Loucy (cell line): Measurements from ENCODE around the gene SMS.

ENCODE experiments used
- H2AFZ ChIP-seq: fragments of 200-600 bp; sonication (generic); 2 replicates; pipeline ENCODE4 v1.6.0; 2016; ENCODE audit warnings: antibody characterized with exemption, mild to moderate bottlenecking, low read length, moderate library complexity
- H3F3A ChIP-seq: fragments of 200-600 bp; 2 replicates; pipeline ENCODE4 v1.6.0; 2016; ENCODE audit warnings: antibody characterized with exemption, low read depth, mild to moderate bottlenecking
- H3K27me3 ChIP-seq: fragments of 200-600 bp; sonication (generic); 2 replicates; pipeline ENCODE4 v1.6.1; 2014; ENCODE audit warnings: low read length, mild to moderate bottlenecking; ENCODE audit not compliant: insufficient read depth, poor library complexity, severe bottlenecking
- H3K36me3 ChIP-seq: fragments of 200-600 bp; sonication (generic); 2 replicates; pipeline ENCODE4 v1.6.1; 2016; ENCODE audit warnings: low read length; ENCODE audit not compliant: insufficient read depth
- H3K4me1 ChIP-seq: fragments of 200-600 bp; sonication (generic); 2 replicates; pipeline ENCODE4 v1.5.1; 2014; ENCODE audit warnings: low read length, mild to moderate bottlenecking; ENCODE audit not compliant: insufficient read depth, poor library complexity, severe bottlenecking
- H3K4me2 ChIP-seq: fragments of 200-600 bp; sonication (generic); 2 replicates; pipeline ENCODE4 v1.6.0; 2014; ENCODE audit warnings: antibody characterized with exemption, low read length, low read depth, mild to moderate bottlenecking; ENCODE audit not compliant: poor library complexity, severe bottlenecking
- H3K4me3 ChIP-seq: fragments of 200-600 bp; sonication (generic); 2 replicates; pipeline ENCODE4 v1.5.1; 2014; ENCODE audit warnings: low read length, mild to moderate bottlenecking, mixed read lengths; ENCODE audit not compliant: poor library complexity, severe bottlenecking
- H3K79me2 ChIP-seq: fragments of 200-600 bp; sonication (generic); 2 replicates; pipeline ENCODE4 v1.6.1; 2014; ENCODE audit warnings: low read length; ENCODE audit not compliant: insufficient read depth
- H3K9ac ChIP-seq: fragments of 200-600 bp; sonication (generic); 2 replicates; pipeline ENCODE4 v1.6.0; 2014; ENCODE audit warnings: mild to moderate bottlenecking, low read depth, low read length, moderate library complexity; ENCODE audit not compliant: poor library complexity, severe bottlenecking
- H3K9me2 ChIP-seq: fragments of 200-600 bp; sonication (generic); replicated peaks from 2 replicates; pipeline ENCODE4 v1.6.1; 2016; ENCODE audit warnings: low read depth, low read length, mixed read lengths
- H3K9me3 ChIP-seq: fragments of 200-600 bp; sonication (generic); 2 replicates; pipeline ENCODE4 v1.6.1; 2014; ENCODE audit warnings: mild to moderate bottlenecking, antibody characterized with exemption, low read length, low read depth; ENCODE audit not compliant: insufficient read depth
- H4K20me1 ChIP-seq: fragments of 200-600 bp; sonication (generic); 2 replicates; pipeline ENCODE4 v1.6.0; 2014; ENCODE audit warnings: antibody characterized with exemption, low read length, mild to moderate bottlenecking; ENCODE audit not compliant: insufficient read depth, poor library complexity, severe bottlenecking
- EZH2phosphoT487 ChIP-seq: fragments of 200-600 bp; IDR thresholded peaks from 2 replicates; pipeline ENCODE4 v1.6.1; 2018; ENCODE audit warnings: antibody characterized with exemption, mild to moderate bottlenecking, moderate library complexity, borderline replicate concordance
- TF ChIP-seq, protein P1 (sequence below): fragments of 200-600 bp; sonication (generic); conservative IDR thresholded peaks from 2 replicates; pipeline ENCODE4 v1.5.1; 2014; ENCODE audit warnings: mild to moderate bottlenecking, antibody characterized with exemption, low read length

Gene SMS

DNA sequence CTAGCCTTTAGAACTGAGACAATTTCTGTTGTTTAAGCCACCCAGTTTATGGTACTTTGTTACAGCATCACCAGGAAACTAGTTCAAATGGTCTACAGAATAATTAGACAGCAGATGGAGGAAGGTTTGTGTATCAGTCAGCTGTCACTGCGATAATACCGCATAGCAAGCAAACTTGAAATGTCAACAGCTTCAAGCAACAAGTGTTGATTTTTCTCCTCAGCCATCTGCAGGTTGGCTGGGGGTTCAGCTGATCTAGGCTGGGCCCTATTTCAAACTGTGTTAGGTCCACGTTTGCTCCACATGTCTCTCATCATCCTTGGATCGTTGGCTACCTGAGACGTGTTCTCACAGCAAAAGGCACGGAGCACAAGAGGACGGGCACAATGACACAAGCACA is 72.4 kb downstream of the SMS start:
- H3K27me3 ChIP-seq: no peaks in the 10 kb centered on the region
- no peaks in the 10 kb centered on the region for H3K36me3 ChIP-seq
- no peak for TF ChIP-seq EZH2phosphoT487
- TF ChIP-seq, protein P1, sequence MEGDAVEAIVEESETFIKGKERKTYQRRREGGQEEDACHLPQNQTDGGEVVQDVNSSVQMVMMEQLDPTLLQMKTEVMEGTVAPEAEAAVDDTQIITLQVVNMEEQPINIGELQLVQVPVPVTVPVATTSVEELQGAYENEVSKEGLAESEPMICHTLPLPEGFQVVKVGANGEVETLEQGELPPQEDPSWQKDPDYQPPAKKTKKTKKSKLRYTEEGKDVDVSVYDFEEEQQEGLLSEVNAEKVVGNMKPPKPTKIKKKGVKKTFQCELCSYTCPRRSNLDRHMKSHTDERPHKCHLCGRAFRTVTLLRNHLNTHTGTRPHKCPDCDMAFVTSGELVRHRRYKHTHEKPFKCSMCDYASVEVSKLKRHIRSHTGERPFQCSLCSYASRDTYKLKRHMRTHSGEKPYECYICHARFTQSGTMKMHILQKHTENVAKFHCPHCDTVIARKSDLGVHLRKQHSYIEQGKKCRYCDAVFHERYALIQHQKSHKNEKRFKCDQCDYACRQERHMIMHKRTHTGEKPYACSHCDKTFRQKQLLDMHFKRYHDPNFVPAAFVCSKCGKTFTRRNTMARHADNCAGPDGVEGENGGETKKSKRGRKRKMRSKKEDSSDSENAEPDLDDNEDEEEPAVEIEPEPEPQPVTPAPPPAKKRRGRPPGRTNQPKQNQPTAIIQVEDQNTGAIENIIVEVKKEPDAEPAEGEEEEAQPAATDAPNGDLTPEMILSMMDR: no peak
- no peaks in the 10 kb centered on the region for H3K9me3 ChIP-seq
- no peaks in the 10 kb centered on the region for H4K20me1 ChIP-seq
- no peaks in the 10 kb centered on the region for H3K79me2 ChIP-seq
- no peak overlapping the region for H3K4me2 ChIP-seq
- no peaks in the 10 kb centered on the region for H3F3A ChIP-seq
- H3K9ac ChIP-seq: no peak overlapping the region
- H3K9me2 ChIP-seq: no peaks in the 10 kb centered on the region
- no peak overlapping the region for H2AFZ ChIP-seq
- no peaks in the 10 kb centered on the region for H3K4me1 ChIP-seq
- H3K4me3 ChIP-seq: no peak overlapping the region

DNA sequence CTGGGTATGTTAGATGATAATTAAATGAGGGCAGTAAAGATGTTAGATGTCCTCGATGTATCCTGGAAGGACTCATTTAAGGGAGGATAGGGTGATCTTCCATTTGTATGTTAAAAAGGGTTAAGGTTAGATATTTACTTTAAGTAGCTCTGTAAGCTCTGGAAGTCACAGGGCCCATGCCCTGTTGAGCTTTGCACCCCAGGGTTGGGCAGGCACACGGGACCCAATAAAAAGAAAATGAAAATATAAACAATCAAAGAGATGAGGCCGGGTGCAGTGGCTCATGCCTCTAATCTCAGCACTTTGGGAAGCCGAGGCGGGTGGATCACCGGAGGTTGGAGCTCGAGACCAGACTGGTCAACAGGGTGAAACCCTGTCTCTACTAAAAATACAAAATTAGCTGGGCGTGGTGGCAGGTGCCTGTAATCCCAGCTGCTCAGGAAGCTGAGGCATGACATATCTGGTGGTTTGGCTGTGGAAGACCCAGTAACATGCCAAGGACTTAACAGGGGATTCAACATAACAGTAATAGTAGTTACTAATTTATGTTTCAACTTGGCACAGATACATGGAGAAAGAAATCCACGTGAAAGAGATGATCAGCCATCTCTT is 74.7 kb downstream of the SMS start:
- Histone ChIP-seq H3F3A (no peaks in the 10 kb centered on the region), H3K4me1 (no peaks in the 10 kb centered on the region), H3K36me3 (no peaks in the 10 kb centered on the region), H3K9ac (no peak overlapping the region), H3K4me2 (no peak overlapping the region), H2AFZ (no peak overlapping the region), H3K9me2 (no peaks in the 10 kb centered on the region), H3K79me2 (no peaks in the 10 kb centered on the region), H3K27me3 (no peaks in the 10 kb centered on the region), H4K20me1 (no peaks in the 10 kb centered on the region), H3K9me3 (no peaks in the 10 kb centered on the region), H3K4me3 (no peak overlapping the region)
- TF ChIP-seq, protein P1: no peak
- no peak for TF ChIP-seq EZH2phosphoT487

DNA sequence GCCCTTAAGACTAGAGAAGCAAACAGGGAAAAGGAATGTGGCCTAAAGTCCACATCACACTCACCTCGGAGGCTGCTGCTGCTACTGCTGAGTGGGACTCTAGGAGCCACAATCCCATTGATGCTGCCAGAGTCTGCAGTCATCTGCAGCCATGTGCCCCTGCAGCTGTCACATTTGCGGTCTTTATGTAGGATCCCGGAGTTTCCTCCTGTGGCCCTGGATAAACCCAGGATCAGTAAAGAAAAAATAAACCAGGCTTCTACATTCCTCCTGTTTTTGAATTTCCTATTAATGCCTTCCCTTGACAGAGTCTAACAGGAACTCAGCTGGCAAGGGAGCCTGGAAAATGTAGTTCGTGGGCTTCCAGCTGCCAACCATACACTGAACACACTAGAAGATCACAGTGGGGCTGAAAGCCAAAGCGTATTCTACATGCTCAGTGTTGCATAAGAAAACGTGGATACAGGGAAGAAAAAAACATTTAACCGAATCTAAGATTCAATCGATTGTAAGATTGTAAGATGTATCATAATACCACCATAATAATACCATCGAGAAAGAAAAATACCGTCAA is 81.3 kb downstream of the SMS start:
- Histone ChIP-seq H3K9me2 (no peaks in the 10 kb centered on the region), H3K27me3 (no peaks in the 10 kb centered on the region), H3K36me3 (no peaks in the 10 kb centered on the region), H3K79me2 (no peaks in the 10 kb centered on the region), H3K4me1 (no peaks in the 10 kb centered on the region), H3K9ac (no peak overlapping the region), H2AFZ (no peak overlapping the region), H3K4me2 (no peak overlapping the region), H4K20me1 (no peaks in the 10 kb centered on the region), H3K4me3 (no peak overlapping the region), H3F3A (no peaks in the 10 kb centered on the region), H3K9me3 (no peaks in the 10 kb centered on the region)
- no peak for TF ChIP-seq EZH2phosphoT487
- TF ChIP-seq, protein P1: no peak
